Vagina (tissue), 2 donors: Measurements from ENCODE around the gene ADAP1.

Source experiments
- CTCF ChIP-seq, 3 experiments: fragments of 450-650 bp in 2 of 3; fragments of 200-600 bp in 1 of 3; sonication (generic) in 1 of 3; IDR thresholded peaks; one replicate each; pipeline ENCODE4 v1.5.1; 2017 to 2019; ENCODE audit warnings: antibody characterized with exemption in 3 of 3, mild to moderate bottlenecking in 2 of 3, moderate library complexity in 2 of 3
- POLR2A ChIP-seq, 2 donors: fragments of 450-650 bp; IDR thresholded peaks; one replicate each; pipeline ENCODE4 v1.6.1; 2017; ENCODE audit warnings: antibody characterized with exemption in 2 of 2, mild to moderate bottlenecking in 2 of 2, moderate library complexity in 2 of 2
- POLR2AphosphoS5 ChIP-seq, 2 donors: sonication (generic); formaldehyde crosslinking; IDR thresholded peaks; one replicate each; pipeline ENCODE4 v1.9.0; 2017; ENCODE audit warnings: antibody characterized with exemption in 2 of 2, mild to moderate bottlenecking in 2 of 2, low read depth in 1 of 2; ENCODE audit not compliant: insufficient read depth in 1 of 2

- TF ChIP-seq CTCF (IDR thresholded peaks at IDR 0.05) (no peak), POLR2AphosphoS5 (IDR thresholded peaks at IDR 0.05; ENCODE audit: insufficient read depth in 1 of 2, low read depth in 1 of 2) (no peak), POLR2A (IDR thresholded peaks at IDR 0.05) (no peak)
These were observed 94.3 kb downstream of the ADAP1 start for GRCh38 chr7:860149-860548.
